Raji (cell line): ENCODE measurements around the gene CIITA.

Experiments
- POLR2A ChIP-seq: IDR thresholded peaks from 2 replicates; pipeline ENCODE4 v1.6.1; 2011; ENCODE audit warnings: low read depth, low read length, control low read depth; ENCODE audit not compliant: insufficient read depth

Gene CIITA

DNA sequence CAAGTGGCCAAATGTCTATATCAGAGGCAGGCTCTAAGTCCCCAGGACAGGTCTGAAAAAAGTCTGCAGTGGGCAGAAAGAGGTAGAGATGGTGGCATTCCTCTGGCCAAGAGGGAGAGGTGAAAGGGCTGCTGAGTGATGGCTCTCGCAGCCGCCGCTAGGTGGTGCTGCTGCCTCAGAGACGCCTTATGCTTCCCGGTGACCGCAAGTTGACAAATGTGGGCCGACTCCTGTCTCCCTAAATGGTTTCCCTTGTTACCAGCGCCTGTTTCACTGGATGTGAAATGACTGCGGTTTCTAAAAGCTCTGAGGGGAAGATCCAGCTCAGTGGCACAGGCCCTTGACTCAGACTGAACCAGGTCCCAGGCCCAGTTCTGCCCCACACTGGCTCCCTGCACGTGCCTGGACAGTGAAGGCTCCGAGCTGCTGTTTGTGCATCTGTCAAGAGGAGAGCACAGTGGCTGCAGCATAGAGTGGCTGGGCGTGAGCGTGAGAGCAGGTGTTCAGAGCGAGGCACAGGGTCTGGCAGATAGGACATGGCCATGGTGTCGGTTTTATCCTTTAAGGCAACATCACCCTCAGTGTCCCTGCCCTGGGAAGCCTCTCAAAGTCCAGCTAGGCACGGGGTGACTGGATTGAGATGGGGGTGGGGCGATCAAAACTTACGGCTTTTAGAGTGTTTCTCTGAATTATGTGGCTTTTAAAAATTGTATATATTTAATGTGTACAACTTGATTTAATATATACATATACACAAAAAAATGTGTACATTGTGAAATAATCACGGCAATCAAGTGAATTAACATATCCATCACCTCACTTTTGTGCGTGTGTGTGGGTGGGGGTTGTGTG, 87.3 kb downstream of the CIITA start:
- TF ChIP-seq POLR2A, result no peak

DNA sequence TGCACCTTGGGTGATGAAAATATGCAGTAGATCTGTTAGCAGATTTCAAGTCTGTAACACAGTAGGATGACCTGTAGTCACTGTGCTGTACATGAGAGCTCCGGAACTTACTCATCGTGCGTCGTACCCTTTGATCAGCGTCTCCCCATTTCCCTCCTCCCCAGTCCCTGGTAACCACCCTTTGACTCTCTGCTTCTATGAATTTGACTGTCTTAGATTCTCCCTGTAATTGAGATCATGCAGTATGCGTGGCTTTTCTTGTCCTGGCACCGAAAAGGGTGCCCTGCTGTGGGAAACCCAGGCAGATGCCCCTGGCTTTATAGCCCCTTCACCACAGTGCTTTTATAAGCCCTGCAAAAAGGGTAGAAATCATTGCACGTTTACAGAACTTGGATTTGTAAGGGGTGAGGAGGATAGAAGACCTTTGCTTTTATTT, 87.9 kb downstream of the CIITA start:
- TF ChIP-seq POLR2A, result no peak

DNA sequence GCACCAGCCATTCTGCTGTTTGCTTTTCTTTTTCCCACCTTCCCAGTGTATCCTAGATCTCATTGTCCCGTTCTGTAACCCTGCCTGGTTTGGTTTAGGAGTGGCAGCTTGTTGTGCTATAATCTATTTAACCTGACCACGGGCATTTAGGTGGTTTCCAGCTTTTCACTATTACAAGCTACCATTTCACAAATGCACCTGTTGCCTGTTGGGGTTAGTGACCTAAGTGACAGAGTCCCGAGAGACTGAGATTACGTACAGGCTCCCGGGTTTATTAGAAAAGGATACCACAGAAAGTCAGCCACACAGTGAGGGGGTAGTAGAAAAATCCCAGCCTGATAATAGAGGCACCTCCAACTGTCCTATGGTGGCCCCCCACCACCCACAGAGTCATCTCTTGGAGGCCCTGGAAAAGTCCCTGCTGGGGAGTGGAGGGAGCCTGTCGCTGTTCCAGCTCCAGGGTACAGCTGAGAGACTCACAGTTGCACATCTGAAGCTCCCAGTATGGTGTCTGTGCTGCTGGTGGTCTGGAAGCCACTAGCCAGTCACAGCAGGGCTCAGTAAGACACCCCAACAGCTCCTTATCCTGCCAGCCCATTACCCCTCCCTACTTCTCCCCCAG, 88.5 kb downstream of the CIITA start:
- no peak for TF ChIP-seq POLR2A

DNA sequence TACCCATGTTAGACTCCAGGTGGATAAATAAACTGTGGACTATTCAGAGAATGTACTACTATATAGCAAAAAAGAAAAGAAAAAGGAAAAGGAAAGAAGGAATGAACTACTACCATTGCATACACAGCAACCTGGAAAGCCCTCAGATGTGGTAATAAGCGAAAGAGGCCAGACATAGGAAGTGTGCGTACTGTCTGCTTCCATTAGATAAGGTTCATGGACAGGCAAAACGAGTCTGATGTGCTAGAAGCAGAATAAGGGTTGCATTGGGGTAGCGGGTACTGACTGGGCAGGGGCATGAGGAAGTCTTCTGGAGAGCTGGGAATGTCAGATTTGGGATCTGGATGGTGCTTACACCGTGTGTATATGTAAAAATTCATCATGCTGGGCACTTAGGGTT, 89.1 kb downstream of the CIITA start:
- no peak for TF ChIP-seq POLR2A

DNA sequence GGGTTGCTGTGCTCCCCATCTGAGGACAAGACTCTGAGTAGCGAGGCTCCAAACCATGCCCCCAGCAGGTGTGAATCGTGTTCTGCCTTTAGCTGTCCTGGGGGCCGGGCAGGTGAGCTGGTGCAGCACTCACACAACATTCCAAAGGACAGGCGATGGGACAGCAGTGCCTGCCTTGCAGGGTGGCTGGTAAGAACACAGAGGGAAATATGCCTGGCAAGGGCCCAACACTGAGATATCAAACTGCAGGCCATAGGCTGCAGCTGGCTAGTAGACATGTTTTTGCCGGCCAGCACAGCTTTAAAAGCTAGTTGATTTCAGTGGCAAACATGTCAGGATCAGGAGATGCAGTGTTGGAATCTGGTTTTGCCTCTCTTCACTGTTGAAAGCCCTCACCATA, 91.0 kb downstream of the CIITA start:
- no peak for TF ChIP-seq POLR2A

DNA sequence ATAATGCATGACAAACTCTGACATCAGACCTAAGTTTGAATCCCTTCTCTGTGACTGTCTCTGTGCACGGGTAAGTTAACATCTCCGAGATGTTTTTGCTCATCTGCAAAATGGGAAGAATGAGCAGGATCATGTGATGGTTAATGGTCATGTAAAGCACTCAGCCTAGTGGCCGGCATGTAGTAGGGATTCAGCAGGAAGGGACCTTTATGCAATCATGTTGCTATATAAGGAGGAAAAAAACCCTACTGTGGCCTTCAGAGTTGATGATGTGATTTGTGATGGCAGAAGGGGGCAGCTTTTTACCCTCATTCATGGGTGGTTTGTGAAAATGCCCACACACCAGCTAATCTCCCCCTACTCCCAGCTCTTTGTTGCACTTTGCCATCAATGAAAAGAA, 91.5 kb downstream of the CIITA start:
- no peak for TF ChIP-seq POLR2A

DNA sequence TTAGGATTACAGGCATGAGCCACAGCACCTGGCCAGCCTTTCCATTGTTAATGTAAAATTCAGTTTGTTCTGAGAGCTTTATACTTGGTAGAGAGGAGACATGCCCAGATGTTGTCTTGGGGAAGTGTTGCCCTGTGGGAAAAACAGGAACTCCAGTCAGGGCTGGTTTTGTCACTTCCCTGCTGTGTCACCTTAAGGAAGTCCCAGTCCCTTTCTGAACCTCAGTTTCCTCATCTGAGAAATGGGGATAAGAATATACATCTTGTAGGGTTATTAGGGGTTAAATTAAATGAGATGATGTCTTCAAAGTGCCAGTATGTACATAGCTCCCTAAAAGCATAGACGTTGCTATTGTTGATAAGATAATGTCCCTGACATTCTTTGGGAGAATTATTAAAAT, 92.6 kb downstream of the CIITA start:
- TF ChIP-seq POLR2A, result no peak

DNA sequence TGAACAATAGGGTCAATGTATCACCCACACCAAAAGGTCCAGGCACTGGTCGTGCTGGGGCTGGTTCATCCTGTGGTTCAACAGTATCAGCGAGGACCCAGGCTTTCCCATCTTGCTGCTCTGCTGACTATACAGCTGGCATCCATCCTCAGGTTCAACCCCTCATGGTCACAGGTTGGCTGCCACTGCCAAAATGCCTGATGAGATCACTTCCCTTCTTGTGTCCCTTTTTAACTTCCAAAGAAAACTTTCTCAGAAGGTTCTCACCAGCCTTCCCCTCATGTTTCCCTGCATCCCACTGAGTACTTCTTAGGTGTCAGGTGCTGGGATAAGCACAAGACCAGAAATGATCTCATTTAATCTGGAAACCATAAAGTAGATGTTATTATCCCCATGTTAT, 93.1 kb downstream of the CIITA start:
- no peak for TF ChIP-seq POLR2A

DNA sequence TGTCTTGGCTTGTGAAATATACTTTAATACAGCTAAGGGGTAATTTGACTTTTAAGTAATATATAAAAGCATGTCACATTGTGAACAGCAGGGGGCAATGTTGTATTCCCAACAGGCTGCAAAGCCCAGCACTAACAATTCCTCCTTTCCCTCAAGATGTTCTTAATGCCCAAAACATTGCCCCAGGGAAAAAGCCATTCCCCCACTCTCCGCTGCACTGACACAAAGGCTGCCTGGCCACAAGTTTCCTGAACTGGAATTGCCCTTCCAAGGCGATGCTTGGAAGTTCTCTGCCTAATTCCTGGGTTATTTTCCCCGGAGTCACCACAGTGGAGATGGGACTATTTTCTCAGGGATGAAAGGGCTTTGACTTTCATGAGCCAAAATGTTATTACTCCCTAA, 94.6 kb downstream of the CIITA start:
- no peak for TF ChIP-seq POLR2A

DNA sequence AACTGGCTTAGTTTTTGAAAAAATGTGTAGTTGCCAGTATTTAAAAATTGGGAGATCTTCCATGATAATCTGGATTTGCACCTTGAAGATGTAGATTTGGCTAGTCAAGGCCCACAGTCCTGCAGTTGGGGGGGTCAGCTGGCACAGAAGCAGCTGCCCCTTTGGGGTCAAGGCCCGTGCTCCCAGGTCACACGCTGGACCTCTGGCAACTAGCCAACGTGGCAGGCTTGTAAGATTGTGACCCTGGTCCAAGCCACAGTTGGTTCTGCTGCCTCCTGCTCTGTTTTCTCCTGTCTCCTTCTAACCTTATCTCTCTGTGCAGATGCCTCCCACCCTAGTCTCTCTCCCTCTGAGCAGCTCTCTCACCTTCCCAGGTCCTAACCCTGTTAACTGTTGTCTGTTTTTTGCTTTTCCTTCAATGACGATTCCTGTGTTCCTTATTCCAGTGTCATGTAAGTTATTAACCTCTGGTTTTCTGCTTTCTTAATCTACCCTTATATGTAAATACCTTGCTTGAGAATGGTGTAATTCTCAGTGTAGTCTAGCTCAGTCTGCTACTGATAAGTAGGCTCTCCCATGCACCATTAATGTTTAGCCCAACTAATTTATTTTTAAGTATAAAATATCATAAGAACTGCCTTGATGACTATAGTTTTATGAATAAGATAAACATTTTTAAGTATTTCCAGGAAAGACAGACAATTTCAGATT, 95.3 kb downstream of the CIITA start:
- TF ChIP-seq POLR2A, result no peak

DNA sequence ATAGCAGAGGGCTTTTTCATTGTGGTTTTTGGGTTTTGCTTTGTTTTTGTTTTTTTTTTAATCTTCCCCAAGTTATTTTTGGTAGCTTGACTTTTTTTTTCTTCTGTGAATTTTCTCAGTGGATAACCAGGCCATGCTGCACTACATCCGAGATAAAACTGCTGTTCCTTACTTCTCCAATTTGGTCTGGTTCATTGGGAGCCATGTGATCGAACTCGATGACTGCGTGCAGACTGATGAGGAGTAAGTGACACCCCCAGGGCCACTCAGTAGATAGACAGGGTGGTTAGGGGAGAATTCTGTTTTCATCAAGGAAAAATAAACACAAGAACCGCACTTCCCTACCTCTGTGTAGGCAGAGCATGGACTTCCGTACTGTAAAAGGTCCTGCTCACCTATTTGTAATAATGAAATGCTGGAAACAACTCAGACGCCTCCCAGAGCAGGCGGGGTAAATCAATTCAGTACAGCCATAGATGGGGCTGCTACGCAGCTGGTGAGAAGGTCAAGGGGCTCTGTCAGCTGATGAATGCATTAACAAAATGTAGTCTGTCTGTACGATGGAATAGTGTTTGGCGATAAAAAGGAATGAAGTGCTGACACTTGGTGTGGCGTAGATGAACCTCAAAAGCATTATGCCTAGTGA, 95.9 kb downstream of the CIITA start:
- no peak for TF ChIP-seq POLR2A

DNA sequence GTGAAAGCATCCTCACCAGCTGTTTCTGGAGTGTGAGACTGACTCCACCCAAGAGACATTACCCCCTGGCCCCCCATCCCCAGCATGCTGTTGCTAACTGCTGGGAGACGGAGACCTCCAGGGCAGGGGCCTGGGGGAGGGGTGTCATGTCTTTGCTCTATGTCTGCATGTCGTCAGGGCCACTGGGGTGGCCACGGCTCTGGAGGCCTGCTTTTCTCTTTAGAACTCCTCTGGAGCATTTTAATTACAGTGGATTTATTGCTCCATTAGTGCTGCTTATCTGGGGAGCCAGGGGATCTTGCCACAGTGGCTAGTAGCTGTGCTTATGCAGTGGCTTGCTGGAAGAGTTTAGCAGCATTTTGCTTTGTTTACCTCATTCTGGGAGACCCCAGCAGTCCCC, 99.6 kb downstream of the CIITA start:
- TF ChIP-seq POLR2A, result no peak

DNA sequence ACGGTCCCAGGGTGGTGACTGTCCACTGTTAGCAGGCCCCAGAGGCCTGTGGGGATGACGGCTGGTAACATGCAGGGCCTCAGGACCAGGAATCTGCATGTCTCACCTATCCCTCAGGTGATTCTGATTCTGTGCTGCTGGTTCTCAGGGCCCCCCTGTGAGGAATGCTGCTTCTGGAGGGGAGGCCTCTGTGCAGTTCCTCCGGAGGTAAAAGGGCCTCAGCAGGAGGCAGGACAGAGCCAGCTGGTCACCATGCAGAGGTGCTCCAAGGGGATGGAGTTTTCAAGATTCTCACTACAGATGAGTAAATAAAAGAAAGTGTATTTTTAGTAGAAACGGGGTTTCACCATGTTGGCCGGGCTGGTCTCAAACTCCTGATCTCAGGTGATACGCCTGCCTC, 101.1 kb downstream of the CIITA start:
- TF ChIP-seq POLR2A, result no peak

DNA sequence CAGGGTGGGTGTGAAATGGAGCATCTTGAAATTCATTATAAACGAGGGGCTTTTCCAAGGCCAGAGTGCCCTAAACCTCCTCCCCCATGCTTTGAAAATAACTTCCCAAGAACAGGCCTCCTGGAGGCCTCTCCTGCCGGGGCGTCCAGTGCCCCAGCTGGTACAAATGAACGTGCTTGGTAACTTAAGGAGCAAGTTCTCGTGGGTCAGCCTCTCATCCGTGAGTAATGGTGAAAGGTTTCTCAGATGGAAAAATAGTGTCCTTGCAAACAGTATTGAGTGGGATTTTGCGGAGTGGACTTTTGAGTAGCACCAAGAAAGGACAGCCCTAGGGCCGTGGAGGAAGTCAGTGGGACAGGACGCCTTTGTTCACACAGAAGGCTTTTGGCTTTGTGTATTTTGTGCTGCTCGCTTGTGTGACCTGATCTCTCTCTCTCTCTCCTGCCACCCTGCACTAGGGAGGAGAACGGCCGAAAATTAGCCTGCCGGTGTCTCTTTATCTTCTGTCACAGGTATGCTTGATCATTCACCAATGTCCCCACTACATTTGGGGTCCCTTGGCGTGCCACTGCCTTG, 102.0 kb downstream of the CIITA start:
- no peak for TF ChIP-seq POLR2A

DNA sequence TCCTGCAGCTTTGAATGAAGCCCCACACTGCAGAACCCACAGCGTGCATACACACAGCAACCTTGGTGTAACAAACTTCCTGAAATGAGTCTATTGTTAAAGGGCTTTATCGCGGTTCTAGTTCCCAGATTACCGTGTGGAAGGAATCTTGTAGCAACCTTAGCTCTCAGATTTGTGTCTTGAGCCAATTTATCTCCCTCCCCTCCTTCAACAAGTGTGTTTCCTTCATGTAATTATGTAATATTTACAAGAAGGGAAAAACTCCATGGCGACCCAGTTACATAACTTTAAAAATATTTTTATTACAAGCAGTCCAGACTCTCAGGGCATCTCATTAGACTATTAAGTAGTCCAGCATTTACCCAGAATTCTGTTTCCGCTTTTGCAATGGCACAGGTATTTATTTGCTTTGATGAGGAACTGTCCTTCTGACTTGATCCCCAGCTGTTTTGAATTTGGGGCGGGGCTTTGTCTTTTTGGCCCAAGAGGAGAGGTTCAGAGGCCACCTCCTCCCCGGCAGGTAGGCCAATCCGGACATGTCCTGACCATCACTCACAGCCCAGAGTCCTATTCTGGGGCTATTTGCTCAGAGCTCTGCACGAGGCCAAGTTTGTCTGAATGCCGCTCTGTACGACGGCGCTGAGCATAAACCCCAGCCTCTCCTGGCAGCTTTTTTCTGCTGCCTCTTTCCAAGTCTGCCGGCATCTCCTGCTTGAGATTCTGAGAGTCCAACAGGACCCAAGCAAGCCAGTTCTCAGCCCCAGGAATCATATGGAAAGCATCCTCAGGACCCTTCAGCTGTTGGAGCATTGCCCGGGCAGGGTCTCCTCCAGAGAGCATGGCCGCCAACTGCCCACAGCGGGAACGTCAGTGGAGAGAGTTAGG, 103.0 kb downstream of the CIITA start:
- TF ChIP-seq POLR2A, result no peak

DNA sequence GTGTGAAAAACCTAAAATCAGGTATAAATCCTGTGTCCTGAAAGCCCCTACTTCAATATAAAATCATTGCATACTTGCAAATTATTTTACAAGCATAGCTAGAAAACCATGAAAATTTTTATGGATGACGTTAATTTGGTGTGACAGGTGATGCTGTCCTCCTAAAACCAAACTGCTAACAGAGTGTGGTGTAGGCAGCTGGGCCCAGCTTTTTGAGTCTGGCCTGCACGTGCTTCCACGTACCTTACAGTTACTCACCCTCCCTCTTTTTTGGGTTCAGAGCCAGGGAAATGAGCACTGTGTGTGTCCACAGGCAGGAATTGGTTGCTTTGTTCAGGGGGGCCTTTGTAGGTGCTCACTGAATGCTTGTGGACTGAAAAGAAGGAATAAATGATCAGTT, 103.8 kb downstream of the CIITA start:
- TF ChIP-seq POLR2A, result no peak
